ENCODE results near the gene PRR14L. TPM values are rescaled to one million over a fixed set of nuclear protein-coding genes. Genes with fewer than 3 reads are reported as not detected.

The PRR14L gene
- total RNA-seq, 1 experiment from 2014 or later, result 138 TPM

DNA sequence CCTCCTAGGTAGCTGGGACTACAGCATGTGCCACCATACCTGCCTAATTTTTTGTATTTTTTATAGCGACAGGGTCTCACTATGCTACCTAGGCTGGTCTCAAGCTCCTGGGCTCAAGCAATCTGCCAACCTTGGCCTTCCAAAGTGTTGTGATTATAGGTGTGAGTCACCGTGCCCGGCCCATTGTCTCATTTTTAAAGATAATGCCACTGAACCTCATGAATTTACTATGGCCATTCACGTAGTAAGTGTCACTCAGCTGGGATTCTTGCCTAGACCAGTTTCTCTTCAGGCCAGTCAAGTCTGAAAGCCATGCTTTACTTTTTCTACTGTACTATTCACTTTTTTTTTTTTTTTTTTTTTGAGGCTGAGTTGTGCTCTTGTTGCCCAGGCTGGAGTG lies 26.3 kb upstream of the PRR14L start:
- Histone ChIP-seq H2BK12ac (ENCODE audit: insufficient read length, low read depth, low read length) (no peak overlapping the region), H3K18ac (ENCODE audit: insufficient read length, low read depth, low read length) (no peak overlapping the region), H3K4me2 (ENCODE audit: insufficient read depth, insufficient read length, low read length) (no peak overlapping the region), H3T11ph (ENCODE audit: low read length) (no peak overlapping the region), H2BK20ac (ENCODE audit: low read depth, low read length, poor library complexity, severe bottlenecking) (no peak overlapping the region), H4K91ac (ENCODE audit: insufficient read length, low read depth, low read length) (no peak overlapping the region), H2AK5ac (ENCODE audit: insufficient read length, low read length) (no peak overlapping the region), H3K4ac (ENCODE audit: low read depth, low read length) (no peak overlapping the region), H3K23ac (ENCODE audit: insufficient read length, low read depth, low read length) (no peak overlapping the region), H3K4me1 (ENCODE audit: insufficient read depth, low read length) (no peaks in the 10 kb centered on the region), H2BK120ac (ENCODE audit: low read depth, low read length, poor library complexity, severe bottlenecking) (no peak overlapping the region), H4K5ac (ENCODE audit: insufficient read length, low read depth, low read length) (no peak overlapping the region), H4K20me1 (ENCODE audit: control insufficient read depth, insufficient read depth, insufficient read length) (no peaks in the 10 kb centered on the region), H3K79me1 (ENCODE audit: insufficient read depth, low read depth, low read length, poor library complexity, severe bottlenecking) (no peaks in the 10 kb centered on the region), H2BK15ac (ENCODE audit: low read depth, low read length) (no peak overlapping the region), H3K14ac (ENCODE audit: insufficient read depth, low read length) (no peak overlapping the region), H3K27ac (ENCODE audit: insufficient read length, low read depth, low read length) (no peak overlapping the region), H2BK5ac (ENCODE audit: insufficient read length, low read length) (no peak overlapping the region), H3K79me2 (ENCODE audit: insufficient read depth, low read length) (no peaks in the 10 kb centered on the region), H3K23me2 (ENCODE audit: insufficient read length, low read depth, low read length, poor library complexity, severe bottlenecking) (no peaks in the 10 kb centered on the region), H3K9ac (ENCODE audit: extremely low read depth, insufficient read length, low read length) (no peak overlapping the region), H2AFZ (ENCODE audit: low read length) (no peak overlapping the region), H3K56ac (ENCODE audit: insufficient read length, low read depth, low read length) (no peak overlapping the region), H4K8ac (replicated peaks; ENCODE audit: insufficient read length, low read depth, low read length) (no peak overlapping the region), H3K9me3 (ENCODE audit: control insufficient read depth, low read depth, low read length) (no peaks in the 10 kb centered on the region), H3K27me3 (ENCODE audit: insufficient read depth, low read length) (no peaks in the 10 kb centered on the region)
- Mint-ChIP-seq H3K27me3 (ENCODE audit: low read depth) (no peaks in the 10 kb centered on the region), H3K4me3 (no peak overlapping the region), H3K4me1 (no peaks in the 10 kb centered on the region), H3K9me3 (no peaks in the 10 kb centered on the region), H3K36me3 (ENCODE audit: insufficient read depth in 1 of 3, low read depth in 3 of 3) (peaks cover 6 to 62% (median 31%) of the 10 kb centered on the region in 3 experiments; a peak in 6 of 7 replicates), H3K27ac (no peak overlapping the region)
- DNase-seq, result no peak
- TF ChIP-seq, protein P1, sequence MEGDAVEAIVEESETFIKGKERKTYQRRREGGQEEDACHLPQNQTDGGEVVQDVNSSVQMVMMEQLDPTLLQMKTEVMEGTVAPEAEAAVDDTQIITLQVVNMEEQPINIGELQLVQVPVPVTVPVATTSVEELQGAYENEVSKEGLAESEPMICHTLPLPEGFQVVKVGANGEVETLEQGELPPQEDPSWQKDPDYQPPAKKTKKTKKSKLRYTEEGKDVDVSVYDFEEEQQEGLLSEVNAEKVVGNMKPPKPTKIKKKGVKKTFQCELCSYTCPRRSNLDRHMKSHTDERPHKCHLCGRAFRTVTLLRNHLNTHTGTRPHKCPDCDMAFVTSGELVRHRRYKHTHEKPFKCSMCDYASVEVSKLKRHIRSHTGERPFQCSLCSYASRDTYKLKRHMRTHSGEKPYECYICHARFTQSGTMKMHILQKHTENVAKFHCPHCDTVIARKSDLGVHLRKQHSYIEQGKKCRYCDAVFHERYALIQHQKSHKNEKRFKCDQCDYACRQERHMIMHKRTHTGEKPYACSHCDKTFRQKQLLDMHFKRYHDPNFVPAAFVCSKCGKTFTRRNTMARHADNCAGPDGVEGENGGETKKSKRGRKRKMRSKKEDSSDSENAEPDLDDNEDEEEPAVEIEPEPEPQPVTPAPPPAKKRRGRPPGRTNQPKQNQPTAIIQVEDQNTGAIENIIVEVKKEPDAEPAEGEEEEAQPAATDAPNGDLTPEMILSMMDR (conservative IDR thresholded peaks at IDR 0.05), result no peak
- WGBS (ENCODE audit: extremely low coverage, insufficient read length, low lambda C conversion rate), result no CpG with 5 or more reads among the region's 4 CpGs
